H9 (cell line): ENCODE data around the gene MAPK7. TPM values are rescaled to one million over a fixed set of nuclear protein-coding genes. Genes with fewer than 3 reads are reported as not detected.

Experiments
- DNase-seq: peaks from one replicate; pipeline ENCODE4 v3.0.0-alpha.2; 2017
- H2AFZ ChIP-seq: one replicate; pipeline ENCODE4 v1.6.1; 2013; ENCODE audit warnings: mild to moderate bottlenecking, low read length, control low read depth, moderate library complexity
- H2AK5ac ChIP-seq: 2 replicates; pipeline ENCODE4 v1.6.1; 2013; ENCODE audit warnings: low read length, control low read depth, mixed read lengths; ENCODE audit not compliant: insufficient read length
- H2BK120ac ChIP-seq: one replicate; pipeline ENCODE4 v1.6.1; 2013; ENCODE audit warnings: low read depth, mild to moderate bottlenecking, low read length, control low read depth, inconsistent platforms; ENCODE audit not compliant: poor library complexity, severe bottlenecking
- H2BK12ac ChIP-seq: 2 replicates; pipeline ENCODE4 v1.6.1; 2013; ENCODE audit warnings: low read length, control low read depth, mixed read lengths, low read depth; ENCODE audit not compliant: insufficient read length
- H2BK15ac ChIP-seq: 2 replicates; pipeline ENCODE4 v1.6.1; 2013; ENCODE audit warnings: low read depth, low read length, control low read depth
- H2BK20ac ChIP-seq: one replicate; pipeline ENCODE4 v1.6.1; 2013; ENCODE audit warnings: low read depth, mild to moderate bottlenecking, low read length, control low read depth, inconsistent platforms; ENCODE audit not compliant: poor library complexity, severe bottlenecking
- H2BK5ac ChIP-seq: 2 replicates; pipeline ENCODE4 v1.6.1; 2013; ENCODE audit warnings: low read length, control low read depth, mixed read lengths; ENCODE audit not compliant: insufficient read length
- H3K14ac ChIP-seq: 2 replicates; pipeline ENCODE4 v1.6.1; 2013; ENCODE audit warnings: low read length, control low read depth; ENCODE audit not compliant: insufficient read depth
- H3K18ac ChIP-seq: 2 replicates; pipeline ENCODE4 v1.6.1; 2013; ENCODE audit warnings: low read depth, mild to moderate bottlenecking, mixed read lengths, low read length, control low read depth; ENCODE audit not compliant: insufficient read length
- H3K23ac ChIP-seq: 2 replicates; pipeline ENCODE4 v1.6.1; 2013; ENCODE audit warnings: low read length, control low read depth, mixed read lengths, low read depth; ENCODE audit not compliant: insufficient read length
- H3K23me2 ChIP-seq: 2 replicates; pipeline ENCODE4 v1.6.1; 2013; ENCODE audit warnings: low read depth, mild to moderate bottlenecking, mixed read lengths, low read length, control low read depth; ENCODE audit not compliant: insufficient read length, poor library complexity, severe bottlenecking
- H3K27ac ChIP-seq: 2 replicates; pipeline ENCODE4 v1.5.1; 2013; ENCODE audit warnings: low read length, control low read depth, mixed read lengths, low read depth; ENCODE audit not compliant: insufficient read length
- H3K27me3 ChIP-seq: 2 replicates; pipeline ENCODE4 v1.6.1; 2013; ENCODE audit warnings: low read length, control low read depth, inconsistent platforms; ENCODE audit not compliant: insufficient read depth
- H3K4ac ChIP-seq: 2 replicates; pipeline ENCODE4 v1.6.1; 2013; ENCODE audit warnings: low read depth, mild to moderate bottlenecking, control low read depth, inconsistent platforms, low read length, moderate library complexity
- H3K4me1 ChIP-seq: 2 replicates; pipeline ENCODE4 v1.6.1; 2013; ENCODE audit warnings: low read length, control low read depth, inconsistent platforms; ENCODE audit not compliant: insufficient read depth
- H3K4me2 ChIP-seq: 2 replicates; pipeline ENCODE4 v1.6.1; 2013; ENCODE audit warnings: low read length, control low read depth, mixed read lengths; ENCODE audit not compliant: insufficient read length, insufficient read depth
- H3K56ac ChIP-seq: 2 replicates; pipeline ENCODE4 v1.6.1; 2013; ENCODE audit warnings: low read depth, mild to moderate bottlenecking, mixed read lengths, low read length, control low read depth; ENCODE audit not compliant: insufficient read length
- H3K79me1 ChIP-seq: 2 replicates; pipeline ENCODE4 v1.6.1; 2013; ENCODE audit warnings: low read depth, mild to moderate bottlenecking, moderate library complexity, low read length, control low read depth, inconsistent platforms; ENCODE audit not compliant: insufficient read depth, poor library complexity, severe bottlenecking
- H3K79me2 ChIP-seq: 2 replicates; pipeline ENCODE4 v1.6.1; 2013; ENCODE audit warnings: low read length, control low read depth, inconsistent platforms; ENCODE audit not compliant: insufficient read depth
- H3K9ac ChIP-seq: 2 replicates; pipeline ENCODE4 v1.6.1; 2013; ENCODE audit warnings: low read length, control low read depth, mixed read lengths; ENCODE audit not compliant: insufficient read length; ENCODE audit errors: extremely low read depth
- H3K9me3 ChIP-seq: one replicate; pipeline ENCODE4 v1.6.1; 2013; ENCODE audit warnings: low read depth, low read length, inconsistent platforms; ENCODE audit not compliant: control insufficient read depth
- H3T11ph ChIP-seq: one replicate; pipeline ENCODE4 v1.6.1; 2013; ENCODE audit warnings: mild to moderate bottlenecking, low read length, control low read depth, inconsistent platforms
- H4K20me1 ChIP-seq: one replicate; pipeline ENCODE4 v1.6.1; 2013; ENCODE audit not compliant: control insufficient read depth, insufficient read length, insufficient read depth
- H4K5ac ChIP-seq: 2 replicates; pipeline ENCODE4 v1.6.1; 2013; ENCODE audit warnings: low read depth, mild to moderate bottlenecking, mixed read lengths, low read length, control low read depth; ENCODE audit not compliant: insufficient read length
- H4K8ac ChIP-seq: replicated peaks from 2 replicates; pipeline ENCODE4 v1.6.1; 2013; ENCODE audit warnings: low read length, control low read depth, mixed read lengths, low read depth; ENCODE audit not compliant: insufficient read length
- H4K91ac ChIP-seq: 2 replicates; pipeline ENCODE4 v1.6.1; 2013; ENCODE audit warnings: low read depth, mild to moderate bottlenecking, moderate library complexity, mixed read lengths, low read length, control low read depth; ENCODE audit not compliant: insufficient read length
- H3K27ac Mint-ChIP-seq, 3 experiments: 2 replicates in 2 of 3; 3 replicates in 1 of 3; pipeline ENCODE4 v1.8.0; 2020 to 2021; ENCODE audit warnings: mixed read lengths in 3 of 3, mild to moderate bottlenecking in 1 of 3, moderate library complexity in 1 of 3
- H3K27me3 Mint-ChIP-seq: 2 replicates; pipeline ENCODE4 v1.8.0; 2021; ENCODE audit warnings: low read depth, mild to moderate bottlenecking, moderate library complexity, mixed read lengths
- H3K36me3 Mint-ChIP-seq, 3 experiments: 2 replicates in 2 of 3; 3 replicates in 1 of 3; pipeline ENCODE4 v1.8.0; 2020 to 2021; ENCODE audit warnings: low read depth in 3 of 3, mixed read lengths in 3 of 3; ENCODE audit not compliant: insufficient read depth in 1 of 3
- H3K4me1 Mint-ChIP-seq, 2 experiments: 2 replicates each; pipeline ENCODE4 v1.8.0; 2020; ENCODE audit warnings: mixed read lengths in 2 of 2
- H3K4me3 Mint-ChIP-seq, 2 experiments: 2 replicates in 1 of 2; 3 replicates in 1 of 2; pipeline ENCODE4 v1.8.0; 2020 to 2021; ENCODE audit warnings: mild to moderate bottlenecking in 2 of 2, mixed read lengths in 2 of 2, moderate library complexity in 1 of 2
- H3K9me3 Mint-ChIP-seq, 2 experiments: 2 replicates in 1 of 2; 3 replicates in 1 of 2; pipeline ENCODE4 v1.8.0; 2020; ENCODE audit warnings: mild to moderate bottlenecking in 2 of 2, mixed read lengths in 2 of 2, moderate library complexity in 1 of 2
- WGBS: extraction: QIAGEN DNeasy Blood & Tissue Kit; methylation state at CpG from one replicate; pipeline ENCODE4 v1.1.7; 2013; ENCODE audit warnings: missing lambda C conversion rate, low lambda C conversion rate, mixed read lengths; ENCODE audit not compliant: insufficient read length; ENCODE audit errors: extremely low coverage; 5-methylcytosine and 5-hydroxymethylcytosine counted together
- total RNA-seq: library from RNA; stranded (reverse); gene quantifications from 2 replicates; pipeline ENCODE4 v1.2.1, GENCODE V29; 2021
- TF ChIP-seq, protein P1 (sequence below): fragments of 200-600 bp; sonication (generic); conservative IDR thresholded peaks from 3 replicates; pipeline ENCODE4 v1.8.0; 2021; ENCODE audit warnings: antibody characterized with exemption, mild to moderate bottlenecking

MAPK7 gene
- total RNA-seq, 1 experiment from 2014 or later, result 43.8 TPM

GRCh38 chr17:19365833-19366636, 12.3 kb upstream of the MAPK7 start:
- Mint-ChIP-seq H3K4me3 (no peak overlapping the region), H3K27ac (no peak overlapping the region; a peak in 1 of 7 replicates), H3K27me3 (peaks cover 5% of the 10 kb centered on the region; the same call in 1 of the 2 replicates), H3K4me1 (peaks cover 22 to 30% of the 10 kb centered on the region in 2 experiments), H3K36me3 (peaks cover 0 to 6% (median 5%) of the 10 kb centered on the region in 3 experiments; a peak in 3 of 7 replicates), H3K9me3 (no peaks in the 10 kb centered on the region; a peak in 1 of 5 replicates)
- no peak for DNase-seq
- Histone ChIP-seq H3K27me3 (no peaks in the 10 kb centered on the region), H3K18ac (no peak overlapping the region), H2AFZ (no peak overlapping the region), H4K8ac (no peak overlapping the region), H4K20me1 (no peaks in the 10 kb centered on the region), H3K27ac (no peak overlapping the region), H3K14ac (no peak overlapping the region), H2BK12ac (no peak overlapping the region), H3K56ac (no peak overlapping the region), H3K9ac (no peak overlapping the region), H2BK5ac (no peak overlapping the region), H2AK5ac (no peak overlapping the region), H3K79me1 (no peaks in the 10 kb centered on the region), H4K91ac (no peak overlapping the region), H2BK120ac (no peak overlapping the region), H4K5ac (no peak overlapping the region), H3K4ac (no peak overlapping the region), H3K9me3 (no peaks in the 10 kb centered on the region), H2BK20ac (no peak overlapping the region), H3T11ph (no peak overlapping the region), H2BK15ac (no peak overlapping the region), H3K4me2 (no peak overlapping the region), H3K23me2 (no peaks in the 10 kb centered on the region), H3K23ac (no peak overlapping the region), H3K79me2 (no peaks in the 10 kb centered on the region), H3K4me1 (no peaks in the 10 kb centered on the region)
- WGBS, result no CpG with 5 or more reads among the region's 9 CpGs
- TF ChIP-seq, protein P1, sequence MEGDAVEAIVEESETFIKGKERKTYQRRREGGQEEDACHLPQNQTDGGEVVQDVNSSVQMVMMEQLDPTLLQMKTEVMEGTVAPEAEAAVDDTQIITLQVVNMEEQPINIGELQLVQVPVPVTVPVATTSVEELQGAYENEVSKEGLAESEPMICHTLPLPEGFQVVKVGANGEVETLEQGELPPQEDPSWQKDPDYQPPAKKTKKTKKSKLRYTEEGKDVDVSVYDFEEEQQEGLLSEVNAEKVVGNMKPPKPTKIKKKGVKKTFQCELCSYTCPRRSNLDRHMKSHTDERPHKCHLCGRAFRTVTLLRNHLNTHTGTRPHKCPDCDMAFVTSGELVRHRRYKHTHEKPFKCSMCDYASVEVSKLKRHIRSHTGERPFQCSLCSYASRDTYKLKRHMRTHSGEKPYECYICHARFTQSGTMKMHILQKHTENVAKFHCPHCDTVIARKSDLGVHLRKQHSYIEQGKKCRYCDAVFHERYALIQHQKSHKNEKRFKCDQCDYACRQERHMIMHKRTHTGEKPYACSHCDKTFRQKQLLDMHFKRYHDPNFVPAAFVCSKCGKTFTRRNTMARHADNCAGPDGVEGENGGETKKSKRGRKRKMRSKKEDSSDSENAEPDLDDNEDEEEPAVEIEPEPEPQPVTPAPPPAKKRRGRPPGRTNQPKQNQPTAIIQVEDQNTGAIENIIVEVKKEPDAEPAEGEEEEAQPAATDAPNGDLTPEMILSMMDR, result no peak
